Hepatocyte (in vitro differentiated cells): ENCODE measurements around the gene MBD5.

Experiments
- EZH2 ChIP-seq: fragments of 200-600 bp; sonication (generic); IDR thresholded peaks from 2 replicates; pipeline ENCODE4 v1.6.1; 2016; ENCODE audit warnings: antibody characterized with exemption, mild to moderate bottlenecking, borderline replicate concordance
- TF ChIP-seq, protein P1 (sequence below): fragments of 200-600 bp; sonication (generic); IDR thresholded peaks from 2 replicates; pipeline ENCODE4 v1.5.1; 2016; ENCODE audit warnings: antibody characterized with exemption, mild to moderate bottlenecking; ENCODE audit not compliant: poor library complexity

DNA sequence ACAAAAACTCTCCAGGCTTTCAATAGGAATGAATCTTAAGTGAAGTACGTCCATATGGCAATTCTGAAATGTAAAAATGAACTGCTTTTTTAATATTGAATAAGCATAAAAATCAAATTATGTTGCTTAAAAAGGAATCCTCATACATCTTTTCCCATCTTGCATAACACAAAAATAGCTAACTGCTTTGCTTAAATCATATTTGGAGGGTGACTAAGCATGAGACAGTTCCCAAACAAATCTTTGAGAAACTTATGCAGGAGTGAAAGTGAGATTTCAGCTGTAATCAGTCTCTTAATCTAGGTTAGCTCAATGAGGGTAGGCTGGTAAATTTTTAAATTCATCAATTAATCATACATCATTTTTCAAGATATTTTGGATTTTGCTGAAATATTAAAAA, 111.5 kb downstream of the MBD5 start:
- TF ChIP-seq, protein P1, sequence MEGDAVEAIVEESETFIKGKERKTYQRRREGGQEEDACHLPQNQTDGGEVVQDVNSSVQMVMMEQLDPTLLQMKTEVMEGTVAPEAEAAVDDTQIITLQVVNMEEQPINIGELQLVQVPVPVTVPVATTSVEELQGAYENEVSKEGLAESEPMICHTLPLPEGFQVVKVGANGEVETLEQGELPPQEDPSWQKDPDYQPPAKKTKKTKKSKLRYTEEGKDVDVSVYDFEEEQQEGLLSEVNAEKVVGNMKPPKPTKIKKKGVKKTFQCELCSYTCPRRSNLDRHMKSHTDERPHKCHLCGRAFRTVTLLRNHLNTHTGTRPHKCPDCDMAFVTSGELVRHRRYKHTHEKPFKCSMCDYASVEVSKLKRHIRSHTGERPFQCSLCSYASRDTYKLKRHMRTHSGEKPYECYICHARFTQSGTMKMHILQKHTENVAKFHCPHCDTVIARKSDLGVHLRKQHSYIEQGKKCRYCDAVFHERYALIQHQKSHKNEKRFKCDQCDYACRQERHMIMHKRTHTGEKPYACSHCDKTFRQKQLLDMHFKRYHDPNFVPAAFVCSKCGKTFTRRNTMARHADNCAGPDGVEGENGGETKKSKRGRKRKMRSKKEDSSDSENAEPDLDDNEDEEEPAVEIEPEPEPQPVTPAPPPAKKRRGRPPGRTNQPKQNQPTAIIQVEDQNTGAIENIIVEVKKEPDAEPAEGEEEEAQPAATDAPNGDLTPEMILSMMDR, result no peak
- TF ChIP-seq EZH2, result no peak
